C4-2B (cell line): Measurements from ENCODE around the gene COBL.

Source experiments
- ZFX ChIP-seq: fragments of 450-650 bp; IDR thresholded peaks from 2 replicates; pipeline ENCODE4 v1.6.1; 2017
- TF ChIP-seq, protein P1 (sequence below): fragments of 450-650 bp; conservative IDR thresholded peaks from 2 replicates; pipeline ENCODE4 v1.5.1; 2017; ENCODE audit warnings: mild to moderate bottlenecking

DNA sequence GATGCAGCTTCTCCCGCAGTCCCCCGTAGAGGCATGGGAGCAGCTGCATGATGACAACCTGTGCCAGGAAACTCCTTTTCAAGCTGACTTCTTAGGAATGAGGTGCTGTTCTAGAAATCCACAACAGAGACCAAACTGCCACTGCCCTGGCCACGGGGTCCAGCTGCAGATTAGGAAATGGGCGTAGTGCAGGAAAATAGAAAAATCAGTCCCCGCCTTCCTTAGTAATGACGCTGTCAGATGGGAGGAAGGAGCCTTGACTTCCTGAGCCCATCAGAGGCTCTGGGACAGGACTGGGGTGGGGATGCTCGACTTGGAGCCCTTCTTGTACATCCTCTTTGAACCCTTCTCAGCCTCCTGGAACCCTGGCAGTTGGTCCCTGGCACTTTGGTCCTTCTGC lies 306.1 kb downstream of the COBL start:
- TF ChIP-seq, protein P1, sequence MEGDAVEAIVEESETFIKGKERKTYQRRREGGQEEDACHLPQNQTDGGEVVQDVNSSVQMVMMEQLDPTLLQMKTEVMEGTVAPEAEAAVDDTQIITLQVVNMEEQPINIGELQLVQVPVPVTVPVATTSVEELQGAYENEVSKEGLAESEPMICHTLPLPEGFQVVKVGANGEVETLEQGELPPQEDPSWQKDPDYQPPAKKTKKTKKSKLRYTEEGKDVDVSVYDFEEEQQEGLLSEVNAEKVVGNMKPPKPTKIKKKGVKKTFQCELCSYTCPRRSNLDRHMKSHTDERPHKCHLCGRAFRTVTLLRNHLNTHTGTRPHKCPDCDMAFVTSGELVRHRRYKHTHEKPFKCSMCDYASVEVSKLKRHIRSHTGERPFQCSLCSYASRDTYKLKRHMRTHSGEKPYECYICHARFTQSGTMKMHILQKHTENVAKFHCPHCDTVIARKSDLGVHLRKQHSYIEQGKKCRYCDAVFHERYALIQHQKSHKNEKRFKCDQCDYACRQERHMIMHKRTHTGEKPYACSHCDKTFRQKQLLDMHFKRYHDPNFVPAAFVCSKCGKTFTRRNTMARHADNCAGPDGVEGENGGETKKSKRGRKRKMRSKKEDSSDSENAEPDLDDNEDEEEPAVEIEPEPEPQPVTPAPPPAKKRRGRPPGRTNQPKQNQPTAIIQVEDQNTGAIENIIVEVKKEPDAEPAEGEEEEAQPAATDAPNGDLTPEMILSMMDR, result no peak
- TF ChIP-seq ZFX, result no peak
